ENCODE data around the gene RPS10.
A peak's percentile ranks its signal among the peaks of the same experiment; 100 is the strongest.
"Not testable (repeated sequence)": the region's sequence is repeated elsewhere in the genome, so short reads cannot be mapped to it uniquely, and the experiment has no call there.

RPS10 gene

GRCh38 chr6:34383161-34383631 is 42.7 kb downstream of the RPS10 start:
- no peaks in the 10 kb centered on the region for H3K9me3 ChIP-seq
- DNase-seq (ENCODE audit: low spot score in 2 of 2) = peak; percentile 81 to 92

GRCh38 chr6:34381081-34381480 is 44.8 kb downstream of the RPS10 start:
- Histone ChIP-seq H3K27me3 (ENCODE audit: low read depth) (no peaks in the 10 kb centered on the region), H3K4me3 (no peak overlapping the region), H3K4me1 (peaks cover 29% of the 10 kb centered on the region), H3K9me3 (no peaks in the 10 kb centered on the region), H3K36me3 (replicated peaks) (peaks cover 7% of the 10 kb centered on the region; the same call in 1 of the 2 replicates)
- no peak for DNase-seq (ENCODE audit: low spot score in 2 of 2)
- in situ Hi-C loops (cut with MboI; ENCODE audit: low sequenced_read_pairs) = no loop called here

More at GRCh38 chr6:34383161-34383631, 42.7 kb downstream of the RPS10 start:
- peaks cover 36% of the 10 kb centered on the region for H3K4me1 ChIP-seq
- H3K4me3 ChIP-seq = no peak overlapping the region
- H3K27me3 ChIP-seq (ENCODE audit: low read depth) = no peaks in the 10 kb centered on the region
- in situ Hi-C loops (cut with MboI; ENCODE audit: low sequenced_read_pairs) = no loop called here
- H3K36me3 ChIP-seq (replicated peaks) = peaks cover 7% of the 10 kb centered on the region; the same call in 1 of the 2 replicates

- no peaks in the 10 kb centered on the region for H3K9me3 ChIP-seq
- in situ Hi-C loops (cut with MboI; ENCODE audit: low sequenced_read_pairs) = no loop called here
- no peak for DNase-seq (ENCODE audit: low spot score in 2 of 2)
- H3K4me1 ChIP-seq = peaks cover 7% of the 10 kb centered on the region
- no peak overlapping the region for H3K4me3 ChIP-seq
- no peaks in the 10 kb centered on the region for H3K27me3 ChIP-seq (ENCODE audit: low read depth)
- H3K36me3 ChIP-seq (replicated peaks) = peaks cover 7% of the 10 kb centered on the region; the same call in 1 of the 2 replicates
Observed at GRCh38 chr6:34378470-34378869, 47.4 kb downstream of the RPS10 start.

DNA sequence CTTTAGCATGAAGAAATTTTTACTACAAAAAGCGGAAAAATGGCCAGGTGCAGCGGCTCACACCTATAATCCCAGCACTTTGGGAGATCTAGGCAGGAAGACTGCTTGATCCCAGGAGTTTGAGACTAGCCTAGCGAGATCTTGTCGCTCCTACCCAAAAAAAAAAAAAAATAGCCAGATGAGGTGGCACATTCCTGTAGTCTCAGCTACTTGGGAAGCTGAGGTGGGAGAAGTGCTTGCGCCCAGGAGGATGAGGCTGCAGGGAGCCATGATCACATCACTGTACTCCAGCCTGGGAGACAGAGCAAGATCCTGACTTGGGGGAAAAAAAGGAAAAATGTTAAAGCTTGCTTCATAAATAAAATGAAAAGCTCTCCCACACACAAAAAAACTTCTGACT is 47.9 kb downstream of the RPS10 start:
- peaks cover 6% of the 10 kb centered on the region for H3K4me1 ChIP-seq
- H3K36me3 ChIP-seq (replicated peaks) = peaks cover 7% of the 10 kb centered on the region; the same call in 1 of the 2 replicates
- H3K4me3 ChIP-seq = no peak overlapping the region
- H3K27me3 ChIP-seq (ENCODE audit: low read depth) = no peaks in the 10 kb centered on the region
- H3K9me3 ChIP-seq = no peaks in the 10 kb centered on the region
- DNase-seq (ENCODE audit: low spot score in 2 of 2) = no peak
- in situ Hi-C loops (cut with MboI; ENCODE audit: low sequenced_read_pairs) = no loop called here

- H3K9me3 ChIP-seq; H3K4me1 ChIP-seq; H3K27me3 ChIP-seq (ENCODE audit: low read depth); in situ Hi-C loops (cut with MboI; ENCODE audit: low sequenced_read_pairs); H3K36me3 ChIP-seq (replicated peaks); H3K4me3 ChIP-seq; DNase-seq (ENCODE audit: low spot score in 2 of 2): not testable (repeated sequence)
Observed at GRCh38 chr6:34377571-34377970, 48.3 kb downstream of the RPS10 start.

GRCh38 chr6:34375833-34376232 is 50.0 kb downstream of the RPS10 start:
- no peaks in the 10 kb centered on the region for H3K27me3 ChIP-seq (ENCODE audit: low read depth)
- no peak for DNase-seq (ENCODE audit: low spot score in 2 of 2)
- no peak overlapping the region for H3K4me3 ChIP-seq
- H3K9me3 ChIP-seq = no peaks in the 10 kb centered on the region
- H3K36me3 ChIP-seq (replicated peaks) = peaks cover 5% of the 10 kb centered on the region; the same call in 1 of the 2 replicates
- H3K4me1 ChIP-seq = no peaks in the 10 kb centered on the region
- in situ Hi-C loops (cut with MboI; ENCODE audit: low sequenced_read_pairs) = no loop called here

- Histone ChIP-seq H3K27me3 (ENCODE audit: low read depth) (no peaks in the 10 kb centered on the region), H3K9me3 (no peaks in the 10 kb centered on the region), H3K4me3 (no peak overlapping the region), H3K4me1 (no peaks in the 10 kb centered on the region), H3K36me3 (replicated peaks) (peaks cover 8% of the 10 kb centered on the region; the same call in 1 of the 2 replicates)
- no peak for DNase-seq (ENCODE audit: low spot score in 2 of 2)
- in situ Hi-C loops (cut with MboI; ENCODE audit: low sequenced_read_pairs) = no loop called here
Observed at GRCh38 chr6:34374508-34374907, 51.4 kb downstream of the RPS10 start.

- Histone ChIP-seq H3K9me3 (no peaks in the 10 kb centered on the region), H3K27me3 (ENCODE audit: low read depth) (no peaks in the 10 kb centered on the region), H3K4me1 (no peaks in the 10 kb centered on the region), H3K4me3 (no peak overlapping the region), H3K36me3 (replicated peaks) (peaks cover 8% of the 10 kb centered on the region; the same call in 1 of the 2 replicates)
- no peak for DNase-seq (ENCODE audit: low spot score in 2 of 2)
- in situ Hi-C loops (cut with MboI; ENCODE audit: low sequenced_read_pairs) = no loop called here
Observed at GRCh38 chr6:34374069-34374468, 51.8 kb downstream of the RPS10 start.

GRCh38 chr6:34373511-34373910 is 52.4 kb downstream of the RPS10 start:
- Histone ChIP-seq H3K36me3 (replicated peaks) (peaks cover 8% of the 10 kb centered on the region; the same call in 1 of the 2 replicates), H3K27me3 (ENCODE audit: low read depth) (no peaks in the 10 kb centered on the region), H3K4me3 (no peak overlapping the region), H3K4me1 (no peaks in the 10 kb centered on the region), H3K9me3 (no peaks in the 10 kb centered on the region)
- DNase-seq (ENCODE audit: low spot score in 2 of 2) = no peak
- in situ Hi-C loops (cut with MboI; ENCODE audit: low sequenced_read_pairs) = no loop called here

DNA sequence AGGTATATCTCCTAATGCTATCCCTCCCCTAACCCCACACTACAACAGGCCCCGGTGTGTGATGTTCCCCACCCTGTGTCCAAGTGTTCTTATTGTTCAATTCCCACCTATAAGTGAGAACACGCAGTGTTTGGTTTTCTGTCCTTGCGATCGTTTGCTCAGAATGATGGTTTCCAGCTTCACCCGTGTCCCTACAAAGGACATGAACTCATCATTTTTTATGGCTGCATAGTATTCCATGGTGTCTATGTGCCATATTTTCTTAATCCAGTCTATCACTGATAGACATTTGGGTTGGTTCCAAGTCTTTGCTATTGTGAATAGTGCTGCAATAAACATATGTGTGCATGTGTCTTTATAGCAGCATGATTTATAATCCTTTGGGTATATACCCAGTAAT is 54.0 kb downstream of the RPS10 start:
- H3K4me3 ChIP-seq; H3K9me3 ChIP-seq; H3K4me1 ChIP-seq; DNase-seq (ENCODE audit: low spot score in 2 of 2); H3K27me3 ChIP-seq (ENCODE audit: low read depth); in situ Hi-C loops (cut with MboI; ENCODE audit: low sequenced_read_pairs): not testable (repeated sequence)
- peaks cover 11% of the 10 kb centered on the region; the same call in 1 of the 2 replicates for H3K36me3 ChIP-seq (replicated peaks)

GRCh38 chr6:34370361-34370760 is 55.5 kb downstream of the RPS10 start:
- Histone ChIP-seq H3K36me3 (replicated peaks) (peaks cover 11% of the 10 kb centered on the region; the same call in 1 of the 2 replicates), H3K9me3 (no peaks in the 10 kb centered on the region), H3K4me3 (no peak overlapping the region), H3K27me3 (ENCODE audit: low read depth) (no peaks in the 10 kb centered on the region), H3K4me1 (no peaks in the 10 kb centered on the region)
- no peak for DNase-seq (ENCODE audit: low spot score in 2 of 2)
- in situ Hi-C loops (cut with MboI; ENCODE audit: low sequenced_read_pairs) = no loop called here

DNA sequence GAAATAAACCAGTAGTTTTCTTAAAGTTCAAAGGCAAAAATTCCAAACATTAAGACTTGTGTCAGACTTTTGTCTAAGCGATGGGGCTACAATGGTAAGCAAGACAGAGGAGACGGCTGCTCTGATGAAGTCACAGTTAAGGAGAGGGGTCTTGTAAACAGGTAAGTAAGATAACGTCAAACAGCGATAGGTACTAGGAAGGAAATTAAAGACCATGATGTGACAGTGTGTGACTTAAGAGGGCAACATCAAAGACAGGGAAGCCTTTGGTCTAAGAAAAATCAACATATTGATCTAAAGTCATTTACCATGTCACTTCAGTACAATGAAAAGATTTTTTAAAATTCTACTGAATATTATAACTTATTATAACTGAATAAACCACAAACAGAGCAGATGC is 56.5 kb downstream of the RPS10 start:
- in situ Hi-C loops (cut with MboI; ENCODE audit: low sequenced_read_pairs) = no loop called here
- Histone ChIP-seq H3K4me3 (no peak overlapping the region), H3K4me1 (peaks cover 1% of the 10 kb centered on the region)

More for the DNA sequence above, 56.5 kb downstream of the RPS10 start:
- DNase-seq (ENCODE audit: low spot score in 2 of 2) = no peak
- no peaks in the 10 kb centered on the region for H3K27me3 ChIP-seq (ENCODE audit: low read depth)
- no peaks in the 10 kb centered on the region for H3K9me3 ChIP-seq
- peaks cover 11% of the 10 kb centered on the region; the same call in 1 of the 2 replicates for H3K36me3 ChIP-seq (replicated peaks)
